CD14-positive monocyte (primary cell): ENCODE results near the gene LGALS16. TPM values are rescaled to one million over a fixed set of nuclear protein-coding genes. Genes with fewer than 3 reads are reported as not detected.

ENCODE experiments used
- DNase-seq, 3 donors: peaks; one replicate each; pipeline ENCODE4 v3.0.0-alpha.2; 2011 to 2022
- H2AFZ ChIP-seq: 2 replicates; pipeline ENCODE4 v1.6.0; 2012; ENCODE audit warnings: mild to moderate bottlenecking, low read depth, low read length, inconsistent platforms; ENCODE audit not compliant: insufficient read depth, poor library complexity, severe bottlenecking
- H3K27ac ChIP-seq, 2 donors: 1 replicate in 1 of 2; 2 replicates in 1 of 2; pipeline ENCODE4 v1.5.1; 2012 to 2013; ENCODE audit warnings: low read length in 2 of 2, control low read depth in 1 of 2, inconsistent platforms in 1 of 2, low read depth in 1 of 2, mild to moderate bottlenecking in 1 of 2
- H3K27me3 ChIP-seq, 2 donors: one replicate each; pipeline versions ENCODE4 v1.6.0 to v1.6.1; 2011 to 2013; ENCODE audit warnings: low read length in 2 of 2; ENCODE audit not compliant: control insufficient read depth in 2 of 2, insufficient read depth in 2 of 2
- H3K36me3 ChIP-seq, 2 donors: replicated peaks in 1 of 2; 1 replicate in 1 of 2; 2 replicates in 1 of 2; pipeline versions ENCODE4 v1.5.1 to v1.6.1; 2012 to 2013; ENCODE audit warnings: low read length in 2 of 2, control low read depth in 1 of 2, inconsistent platforms in 1 of 2, mild to moderate bottlenecking in 1 of 2; ENCODE audit not compliant: insufficient read depth in 2 of 2, control insufficient read depth in 1 of 2
- H3K4me1 ChIP-seq, 2 donors: 1 replicate in 1 of 2; 2 replicates in 1 of 2; pipeline versions ENCODE4 v1.5.1 to v1.6.1; 2012 to 2013; ENCODE audit warnings: low read length in 2 of 2, control low read depth in 1 of 2, inconsistent platforms in 1 of 2, mild to moderate bottlenecking in 1 of 2, moderate library complexity in 1 of 2; ENCODE audit not compliant: insufficient read depth in 2 of 2, control insufficient read depth in 1 of 2
- H3K4me2 ChIP-seq: replicated peaks from 2 replicates; pipeline ENCODE3; 2012; ENCODE audit warnings: low read length, moderate library complexity, mild to moderate bottlenecking; ENCODE audit not compliant: poor library complexity, severe bottlenecking; ENCODE audit errors: extremely low read depth
- H3K4me3 ChIP-seq, 3 experiments: fragments of 200-600 bp in 1 of 3; sonication (generic) in 1 of 3; replicated peaks in 1 of 3; 1 replicate in 2 of 3; 2 replicates in 1 of 3; pipeline ENCODE4 v1.5.1; 2011 to 2013; ENCODE audit warnings: low read length in 3 of 3, mild to moderate bottlenecking in 3 of 3, control low read depth in 2 of 3, low read depth in 2 of 3, inconsistent platforms in 1 of 3, moderate library complexity in 1 of 3
- H3K79me2 ChIP-seq: 2 replicates; pipeline ENCODE4 v1.6.0; 2012; ENCODE audit warnings: mild to moderate bottlenecking, control low read depth, inconsistent platforms, low read length, moderate library complexity; ENCODE audit not compliant: insufficient read depth
- H3K9ac ChIP-seq: 2 replicates; pipeline ENCODE4 v1.6.0; 2017; ENCODE audit warnings: low read length, mild to moderate bottlenecking; ENCODE audit not compliant: insufficient read depth, poor library complexity, severe bottlenecking
- H3K9me3 ChIP-seq, 2 donors: replicated peaks in 1 of 2; 1 replicate in 1 of 2; 2 replicates in 1 of 2; pipeline versions ENCODE4 v1.5.1 to v1.6.1; 2012 to 2013; ENCODE audit warnings: low read length in 2 of 2, control low read depth in 1 of 2; ENCODE audit not compliant: control insufficient read depth in 1 of 2, insufficient read depth in 1 of 2
- H4K20me1 ChIP-seq: 2 replicates; pipeline ENCODE4 v1.6.0; 2012; ENCODE audit warnings: mild to moderate bottlenecking, low read length, control low read depth, moderate library complexity; ENCODE audit not compliant: insufficient read depth
- H3K27ac Mint-ChIP-seq, 7 donors: one replicate each; pipeline ENCODE4 v1.8.0; 2020; ENCODE audit warnings: mild to moderate bottlenecking in 7 of 7, mixed read lengths in 7 of 7, moderate library complexity in 6 of 7, inconsistent platforms in 2 of 7
- H3K27me3 Mint-ChIP-seq, 3 donors: one replicate each; pipeline ENCODE4 v1.8.0; 2021 to 2022; ENCODE audit warnings: low read depth in 3 of 3, mild to moderate bottlenecking in 3 of 3, mixed read lengths in 3 of 3, moderate library complexity in 3 of 3, inconsistent platforms in 1 of 3
- H3K36me3 Mint-ChIP-seq, 2 donors: one replicate each; pipeline ENCODE4 v1.8.0; 2020; ENCODE audit warnings: mixed read lengths in 2 of 2, inconsistent platforms in 1 of 2, mild to moderate bottlenecking in 1 of 2
- H3K4me1 Mint-ChIP-seq: one replicate; pipeline ENCODE4 v1.8.0; 2020; ENCODE audit warnings: mild to moderate bottlenecking, mixed read lengths
- H3K4me3 Mint-ChIP-seq, 2 donors: one replicate each; pipeline ENCODE4 v1.8.0; 2020; ENCODE audit warnings: mild to moderate bottlenecking in 2 of 2, mixed read lengths in 2 of 2, moderate library complexity in 1 of 2
- H3K9me3 Mint-ChIP-seq, 7 donors: one replicate each; pipeline ENCODE4 v1.8.0; 2020 to 2022; ENCODE audit warnings: mixed read lengths in 7 of 7, mild to moderate bottlenecking in 6 of 7, moderate library complexity in 6 of 7, inconsistent platforms in 2 of 7
- WGBS: methylation state at CpG from one replicate; pipeline ENCODE4 v1.1.5; 2013; ENCODE audit warnings: missing lambda C conversion rate; ENCODE audit not compliant: insufficient coverage; 5-methylcytosine and 5-hydroxymethylcytosine counted together
- intact Hi-C, 2 donors: fragments of 100-400 bp; cut with micrococcal nuclease; formaldehyde crosslinking; loops; one replicate each; pipeline versions ENCODE4 v1.15.0 to v1.15.1; 2023
- polyA plus RNA-seq, 3 donors: library from polyadenylated mRNA; depleted of rRNA in 1 of 3; unstranded in 2 of 3; stranded (reverse) in 1 of 3; fragments of 300-500 nt in 2 of 3; fragments of >200 nt in 1 of 3; fragmentation: Illumina TruSeq in 2 of 3; gene quantifications; 1 replicate in 2 of 3; 2 replicates in 1 of 3; pipeline ENCODE4 v1.2.3, GENCODE V29; 2012 to 2021
- TF ChIP-seq, protein P1 (sequence below): fragments of 200-600 bp; IDR thresholded peaks from one replicate; pipeline ENCODE4 v1.8.0; 2022; ENCODE audit warnings: antibody characterized with exemption, mild to moderate bottlenecking

The LGALS16 gene
- polyA plus RNA-seq, 3 donors: not detected

- TF ChIP-seq, protein P1, sequence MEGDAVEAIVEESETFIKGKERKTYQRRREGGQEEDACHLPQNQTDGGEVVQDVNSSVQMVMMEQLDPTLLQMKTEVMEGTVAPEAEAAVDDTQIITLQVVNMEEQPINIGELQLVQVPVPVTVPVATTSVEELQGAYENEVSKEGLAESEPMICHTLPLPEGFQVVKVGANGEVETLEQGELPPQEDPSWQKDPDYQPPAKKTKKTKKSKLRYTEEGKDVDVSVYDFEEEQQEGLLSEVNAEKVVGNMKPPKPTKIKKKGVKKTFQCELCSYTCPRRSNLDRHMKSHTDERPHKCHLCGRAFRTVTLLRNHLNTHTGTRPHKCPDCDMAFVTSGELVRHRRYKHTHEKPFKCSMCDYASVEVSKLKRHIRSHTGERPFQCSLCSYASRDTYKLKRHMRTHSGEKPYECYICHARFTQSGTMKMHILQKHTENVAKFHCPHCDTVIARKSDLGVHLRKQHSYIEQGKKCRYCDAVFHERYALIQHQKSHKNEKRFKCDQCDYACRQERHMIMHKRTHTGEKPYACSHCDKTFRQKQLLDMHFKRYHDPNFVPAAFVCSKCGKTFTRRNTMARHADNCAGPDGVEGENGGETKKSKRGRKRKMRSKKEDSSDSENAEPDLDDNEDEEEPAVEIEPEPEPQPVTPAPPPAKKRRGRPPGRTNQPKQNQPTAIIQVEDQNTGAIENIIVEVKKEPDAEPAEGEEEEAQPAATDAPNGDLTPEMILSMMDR: no peak
- Histone ChIP-seq H4K20me1 (no peaks in the 10 kb centered on the region), H3K27ac (no peak overlapping the region), H3K4me1 (no peaks in the 10 kb centered on the region), H3K4me3 (no peak overlapping the region), H3K9ac (no peak overlapping the region), H3K27me3 (no peaks in the 10 kb centered on the region), H3K36me3 (no peaks in the 10 kb centered on the region), H3K79me2 (no peaks in the 10 kb centered on the region), H3K9me3 (peaks cover 0 to 3% of the 10 kb centered on the region in 2 donors), H3K4me2 (no peak overlapping the region), H2AFZ (no peak overlapping the region)
- no peaks in the 10 kb centered on the region for H3K4me1 Mint-ChIP-seq
- WGBS: 95% methylated on average over 2 of the region's 3 CpGs
- no peaks in the 10 kb centered on the region for H3K36me3 Mint-ChIP-seq
- peaks cover 0 to 16% (median 8%) of the 10 kb centered on the region in 7 donors for H3K9me3 Mint-ChIP-seq
- DNase-seq: no peak
- H3K27me3 Mint-ChIP-seq: peaks cover 2 to 18% (median 9%) of the 10 kb centered on the region in 3 donors
- H3K4me3 Mint-ChIP-seq: no peak overlapping the region
- no peak overlapping the region for H3K27ac Mint-ChIP-seq
- intact Hi-C loops: no loop called here
Measured at GRCh38 chr19:39692166-39692565, 36.5 kb downstream of the LGALS16 start.

GRCh38 chr19:39692822-39693221 lies 37.1 kb downstream of the LGALS16 start:
- Mint-ChIP-seq H3K36me3 (no peaks in the 10 kb centered on the region), H3K27me3 (peaks cover 2 to 16% (median 9%) of the 10 kb centered on the region in 3 donors), H3K4me3 (no peak overlapping the region), H3K4me1 (no peaks in the 10 kb centered on the region), H3K9me3 (peaks cover 0 to 16% (median 8%) of the 10 kb centered on the region in 7 donors), H3K27ac (no peak overlapping the region)
- Histone ChIP-seq H3K9ac (no peak overlapping the region), H3K4me3 (no peak overlapping the region), H3K9me3 (peaks cover 0 to 3% of the 10 kb centered on the region in 2 donors), H3K4me1 (no peaks in the 10 kb centered on the region), H3K79me2 (no peaks in the 10 kb centered on the region), H4K20me1 (no peaks in the 10 kb centered on the region), H3K27ac (no peak overlapping the region), H3K36me3 (no peaks in the 10 kb centered on the region), H3K27me3 (no peaks in the 10 kb centered on the region), H3K4me2 (no peak overlapping the region), H2AFZ (no peak overlapping the region)
- TF ChIP-seq, protein P1: no peak
- DNase-seq: no peak
- WGBS: no CpG with 5 or more reads among the region's 1 CpG
- intact Hi-C loops: no loop called here
